Peyer's patch (tissue), 4 donors: ENCODE data around the gene MOB3A. TPM values are rescaled to one million over a fixed set of nuclear protein-coding genes. Genes with fewer than 3 reads are reported as not detected.

Experiments
- DNase-seq, 3 donors: peaks; one replicate each; pipeline ENCODE4 v3.0.0-alpha.2; 2017 to 2019
- H3K27ac ChIP-seq, 4 donors: fragments of 200-600 bp; sonication (generic); one replicate each; pipeline ENCODE4 v1.5.1; 2016 to 2019
- H3K27me3 ChIP-seq, 2 donors: fragments of 200-600 bp; sonication (generic); one replicate each; pipeline ENCODE4 v1.5.1; 2019
- H3K36me3 ChIP-seq, 3 donors: fragments of 200-600 bp; sonication (generic); one replicate each; pipeline ENCODE4 v1.5.1; 2016 to 2019
- H3K4me1 ChIP-seq, 4 donors: fragments of 200-600 bp; sonication (generic); one replicate each; pipeline ENCODE4 v1.5.1; 2016 to 2019
- H3K4me3 ChIP-seq, 4 donors: fragments of 200-600 bp; sonication (generic); 1 replicate in 3 of 4; 2 replicates in 1 of 4; pipeline ENCODE4 v1.5.1; 2016 to 2019; ENCODE audit warnings: mild to moderate bottlenecking in 1 of 4
- H3K9me3 ChIP-seq, 4 donors: fragments of 200-600 bp; sonication (generic); one replicate each; pipeline ENCODE4 v1.5.1; 2016 to 2019; ENCODE audit warnings: mild to moderate bottlenecking in 1 of 4
- POLR2A ChIP-seq, 2 donors: fragments of 450-650 bp; IDR thresholded peaks; one replicate each; pipeline ENCODE4 v1.5.1; 2017; ENCODE audit warnings: antibody characterized with exemption in 2 of 2, mild to moderate bottlenecking in 2 of 2, moderate library complexity in 2 of 2
- total RNA-seq, 4 donors: library from RNA; depleted of rRNA; stranded (reverse); fragments of >200 nt; gene quantifications; one replicate each; pipeline ENCODE4 v1.1.0, GENCODE V29; 2016
- TF ChIP-seq, protein P1 (sequence below), 6 experiments: fragments of 450-650 bp in 4 of 6; fragments of 200-600 bp in 2 of 6; sonication (generic) in 1 of 6; IDR thresholded peaks; one replicate each; pipeline ENCODE4 v1.5.1; 2017 to 2019; ENCODE audit warnings: antibody characterized with exemption in 6 of 6, mild to moderate bottlenecking in 3 of 6, moderate library complexity in 1 of 6

Gene MOB3A
- total RNA-seq, 4 donors from 2014 or later: 32.6 to 55.3 (median 35.1) TPM

DNA sequence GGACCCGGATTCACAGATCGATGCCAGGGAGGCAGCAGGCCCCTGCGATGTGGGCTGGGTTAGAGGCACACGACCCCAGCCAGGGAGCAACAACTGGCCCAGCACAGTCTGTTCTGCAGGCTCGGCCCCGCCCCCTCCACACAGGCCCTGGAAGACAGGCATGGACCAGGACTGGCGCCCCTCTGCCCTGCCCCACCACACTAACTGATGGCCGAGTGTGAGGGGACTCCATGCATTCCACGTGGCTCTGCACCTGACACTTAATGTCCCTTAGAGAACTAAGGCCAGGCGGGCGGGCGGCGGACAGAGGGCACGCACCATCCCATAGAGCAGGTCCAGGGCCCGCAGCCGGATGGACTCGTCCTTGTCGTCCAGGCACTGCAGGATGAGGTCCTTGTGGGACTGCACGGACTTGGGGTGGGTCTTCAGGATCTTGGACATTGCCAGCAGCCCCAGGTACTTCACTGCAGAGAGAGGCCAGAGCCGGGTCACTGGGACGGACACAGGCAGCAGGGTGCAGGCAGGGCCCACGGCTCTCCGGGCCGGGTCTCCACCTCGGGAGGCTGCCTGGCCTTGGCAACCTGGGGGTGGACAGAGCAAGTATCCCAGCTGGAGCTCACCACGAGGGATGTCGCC, 25.4 kb upstream of the MOB3A start:
- Histone ChIP-seq H3K27me3 (no peaks in the 10 kb centered on the region), H3K36me3 (peaks cover 0 to 100% (median 0%) of the 10 kb centered on the region in 3 donors), H3K4me1 (no peaks in the 10 kb centered on the region), H3K27ac (no peak overlapping the region), H3K4me3 (no peak overlapping the region), H3K9me3 (no peaks in the 10 kb centered on the region)
- TF ChIP-seq, protein P1, sequence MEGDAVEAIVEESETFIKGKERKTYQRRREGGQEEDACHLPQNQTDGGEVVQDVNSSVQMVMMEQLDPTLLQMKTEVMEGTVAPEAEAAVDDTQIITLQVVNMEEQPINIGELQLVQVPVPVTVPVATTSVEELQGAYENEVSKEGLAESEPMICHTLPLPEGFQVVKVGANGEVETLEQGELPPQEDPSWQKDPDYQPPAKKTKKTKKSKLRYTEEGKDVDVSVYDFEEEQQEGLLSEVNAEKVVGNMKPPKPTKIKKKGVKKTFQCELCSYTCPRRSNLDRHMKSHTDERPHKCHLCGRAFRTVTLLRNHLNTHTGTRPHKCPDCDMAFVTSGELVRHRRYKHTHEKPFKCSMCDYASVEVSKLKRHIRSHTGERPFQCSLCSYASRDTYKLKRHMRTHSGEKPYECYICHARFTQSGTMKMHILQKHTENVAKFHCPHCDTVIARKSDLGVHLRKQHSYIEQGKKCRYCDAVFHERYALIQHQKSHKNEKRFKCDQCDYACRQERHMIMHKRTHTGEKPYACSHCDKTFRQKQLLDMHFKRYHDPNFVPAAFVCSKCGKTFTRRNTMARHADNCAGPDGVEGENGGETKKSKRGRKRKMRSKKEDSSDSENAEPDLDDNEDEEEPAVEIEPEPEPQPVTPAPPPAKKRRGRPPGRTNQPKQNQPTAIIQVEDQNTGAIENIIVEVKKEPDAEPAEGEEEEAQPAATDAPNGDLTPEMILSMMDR (IDR thresholded peaks at IDR 0.05): no peak
- no peak for TF ChIP-seq POLR2A (IDR thresholded peaks at IDR 0.05)
- DNase-seq: no peak

- no peak for TF ChIP-seq POLR2A (IDR thresholded peaks at IDR 0.05)
- TF ChIP-seq, protein P1 (IDR thresholded peaks at IDR 0.05): no peak
- no peak for DNase-seq
- Histone ChIP-seq H3K9me3 (no peaks in the 10 kb centered on the region), H3K4me1 (no peaks in the 10 kb centered on the region), H3K36me3 (peaks cover 0 to 100% (median 0%) of the 10 kb centered on the region in 3 donors), H3K4me3 (no peak overlapping the region), H3K27me3 (no peaks in the 10 kb centered on the region), H3K27ac (no peak overlapping the region)
These were observed 24.7 kb upstream of the MOB3A start for GRCh38 chr19:2120821-2121220.

GRCh38 chr19:2119921-2120785, 24.0 kb upstream of the MOB3A start:
- no peak for DNase-seq
- peaks cover 0 to 100% (median 0%) of the 10 kb centered on the region in 3 donors for H3K36me3 ChIP-seq
- no peaks in the 10 kb centered on the region for H3K4me1 ChIP-seq
- TF ChIP-seq, protein P1 (IDR thresholded peaks at IDR 0.05): no peak
- no peak for TF ChIP-seq POLR2A (IDR thresholded peaks at IDR 0.05)
- H3K4me3 ChIP-seq: no peak overlapping the region
- no peaks in the 10 kb centered on the region for H3K9me3 ChIP-seq
- no peaks in the 10 kb centered on the region for H3K27me3 ChIP-seq
- no peak overlapping the region for H3K27ac ChIP-seq

- Histone ChIP-seq H3K27me3 (no peaks in the 10 kb centered on the region), H3K9me3 (no peaks in the 10 kb centered on the region), H3K27ac (no peak overlapping the region), H3K4me1 (no peaks in the 10 kb centered on the region), H3K36me3 (peaks cover 0 to 100% (median 0%) of the 10 kb centered on the region in 3 donors), H3K4me3 (no peak overlapping the region)
- no peak for DNase-seq
- TF ChIP-seq POLR2A (IDR thresholded peaks at IDR 0.05): no peak
- TF ChIP-seq, protein P1 (IDR thresholded peaks at IDR 0.05): no peak
These were observed 22.3 kb upstream of the MOB3A start for GRCh38 chr19:2118438-2118837.

GRCh38 chr19:2117215-2117960, 21.3 kb upstream of the MOB3A start:
- no peak overlapping the region for H3K27ac ChIP-seq
- H3K4me3 ChIP-seq: no peak overlapping the region
- peaks cover 0 to 3% (median 0%) of the 10 kb centered on the region in 4 donors for H3K4me1 ChIP-seq
- no peaks in the 10 kb centered on the region for H3K27me3 ChIP-seq
- DNase-seq: no peak
- no peaks in the 10 kb centered on the region for H3K9me3 ChIP-seq
- TF ChIP-seq POLR2A (IDR thresholded peaks at IDR 0.05): no peak
- TF ChIP-seq, protein P1 (IDR thresholded peaks at IDR 0.05): no peak
- H3K36me3 ChIP-seq: peaks cover 0 to 100% (median 0%) of the 10 kb centered on the region in 3 donors
